ENCODE data around the gene SAMD13. TPM values are rescaled to one million over a fixed set of nuclear protein-coding genes. Genes with fewer than 3 reads are reported as not detected.

SAMD13 gene
- total RNA-seq, 1 experiment from 2014 or later = 0.61 TPM

DNA sequence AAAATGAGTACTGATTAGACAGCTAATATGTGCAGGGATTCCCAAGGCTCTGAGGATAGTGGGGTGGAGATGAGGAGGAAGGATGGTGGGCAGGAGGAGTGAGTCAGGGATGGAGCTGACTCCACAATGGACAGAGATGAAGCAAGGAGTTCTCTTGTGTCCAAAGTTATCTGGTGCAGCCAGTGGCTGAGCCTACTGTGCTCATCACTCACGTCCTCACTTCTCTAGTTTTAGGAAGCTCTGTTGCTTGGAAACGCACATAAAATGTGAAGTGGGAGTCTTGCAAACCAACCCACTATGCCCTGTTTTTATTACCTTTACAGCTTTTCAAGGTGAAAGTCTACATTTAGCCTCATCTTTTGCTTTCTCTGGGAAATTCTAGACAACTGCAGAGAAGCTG lies 36.5 kb upstream of the SAMD13 start:
- Histone ChIP-seq H3K14ac (ENCODE audit: insufficient read depth, low read length) (no peak overlapping the region), H4K91ac (ENCODE audit: insufficient read length, low read depth, low read length) (no peak overlapping the region), H2BK20ac (ENCODE audit: low read depth, low read length, poor library complexity, severe bottlenecking) (no peak overlapping the region), H2AK5ac (ENCODE audit: insufficient read length, low read length) (no peak overlapping the region), H2BK5ac (ENCODE audit: insufficient read length, low read length) (no peak overlapping the region), H3K56ac (ENCODE audit: insufficient read length, low read depth, low read length) (no peak overlapping the region), H4K5ac (ENCODE audit: insufficient read length, low read depth, low read length) (no peak overlapping the region), H4K20me1 (ENCODE audit: control insufficient read depth, insufficient read depth, insufficient read length) (no peaks in the 10 kb centered on the region), H3K9me3 (ENCODE audit: control insufficient read depth, low read depth, low read length) (no peaks in the 10 kb centered on the region), H3K18ac (ENCODE audit: insufficient read length, low read depth, low read length) (no peak overlapping the region), H3T11ph (ENCODE audit: low read length) (no peak overlapping the region), H3K23ac (ENCODE audit: insufficient read length, low read depth, low read length) (no peak overlapping the region), H3K27me3 (ENCODE audit: insufficient read depth, low read length) (no peaks in the 10 kb centered on the region), H3K27ac (ENCODE audit: insufficient read length, low read depth, low read length) (no peak overlapping the region), H3K4me1 (ENCODE audit: insufficient read depth, low read length) (no peaks in the 10 kb centered on the region), H3K23me2 (ENCODE audit: insufficient read length, low read depth, low read length, poor library complexity, severe bottlenecking) (no peaks in the 10 kb centered on the region), H3K4me2 (ENCODE audit: insufficient read depth, insufficient read length, low read length) (no peak overlapping the region), H4K8ac (replicated peaks; ENCODE audit: insufficient read length, low read depth, low read length) (no peak overlapping the region), H3K79me2 (ENCODE audit: insufficient read depth, low read length) (no peaks in the 10 kb centered on the region), H2BK120ac (ENCODE audit: low read depth, low read length, poor library complexity, severe bottlenecking) (no peak overlapping the region), H2BK15ac (ENCODE audit: low read depth, low read length) (no peak overlapping the region), H3K4ac (ENCODE audit: low read depth, low read length) (no peak overlapping the region), H3K79me1 (ENCODE audit: insufficient read depth, low read depth, low read length, poor library complexity, severe bottlenecking) (no peaks in the 10 kb centered on the region), H2AFZ (ENCODE audit: low read length) (no peak overlapping the region), H2BK12ac (ENCODE audit: insufficient read length, low read depth, low read length) (no peak overlapping the region), H3K9ac (ENCODE audit: extremely low read depth, insufficient read length, low read length) (no peak overlapping the region)
- no peak overlapping the region for H3K4me3 Mint-ChIP-seq
- no peak for DNase-seq
- no peaks in the 10 kb centered on the region for H3K4me1 Mint-ChIP-seq
- no peaks in the 10 kb centered on the region for H3K36me3 Mint-ChIP-seq (ENCODE audit: insufficient read depth in 1 of 3, low read depth in 3 of 3)
- H3K27me3 Mint-ChIP-seq (ENCODE audit: low read depth) = no peaks in the 10 kb centered on the region
- TF ChIP-seq, protein P1, sequence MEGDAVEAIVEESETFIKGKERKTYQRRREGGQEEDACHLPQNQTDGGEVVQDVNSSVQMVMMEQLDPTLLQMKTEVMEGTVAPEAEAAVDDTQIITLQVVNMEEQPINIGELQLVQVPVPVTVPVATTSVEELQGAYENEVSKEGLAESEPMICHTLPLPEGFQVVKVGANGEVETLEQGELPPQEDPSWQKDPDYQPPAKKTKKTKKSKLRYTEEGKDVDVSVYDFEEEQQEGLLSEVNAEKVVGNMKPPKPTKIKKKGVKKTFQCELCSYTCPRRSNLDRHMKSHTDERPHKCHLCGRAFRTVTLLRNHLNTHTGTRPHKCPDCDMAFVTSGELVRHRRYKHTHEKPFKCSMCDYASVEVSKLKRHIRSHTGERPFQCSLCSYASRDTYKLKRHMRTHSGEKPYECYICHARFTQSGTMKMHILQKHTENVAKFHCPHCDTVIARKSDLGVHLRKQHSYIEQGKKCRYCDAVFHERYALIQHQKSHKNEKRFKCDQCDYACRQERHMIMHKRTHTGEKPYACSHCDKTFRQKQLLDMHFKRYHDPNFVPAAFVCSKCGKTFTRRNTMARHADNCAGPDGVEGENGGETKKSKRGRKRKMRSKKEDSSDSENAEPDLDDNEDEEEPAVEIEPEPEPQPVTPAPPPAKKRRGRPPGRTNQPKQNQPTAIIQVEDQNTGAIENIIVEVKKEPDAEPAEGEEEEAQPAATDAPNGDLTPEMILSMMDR (conservative IDR thresholded peaks at IDR 0.05) = no peak
- no peak overlapping the region for H3K27ac Mint-ChIP-seq
- no peaks in the 10 kb centered on the region for H3K9me3 Mint-ChIP-seq
- WGBS (ENCODE audit: extremely low coverage, insufficient read length, low lambda C conversion rate) = no CpG with 5 or more reads among the region's 2 CpGs
